ENCODE data around the gene MSH3.
"Not testable (repeated sequence)": the region's sequence is repeated elsewhere in the genome, so short reads cannot be mapped to it uniquely, and the experiment has no call there.

MSH3 gene

DNA sequence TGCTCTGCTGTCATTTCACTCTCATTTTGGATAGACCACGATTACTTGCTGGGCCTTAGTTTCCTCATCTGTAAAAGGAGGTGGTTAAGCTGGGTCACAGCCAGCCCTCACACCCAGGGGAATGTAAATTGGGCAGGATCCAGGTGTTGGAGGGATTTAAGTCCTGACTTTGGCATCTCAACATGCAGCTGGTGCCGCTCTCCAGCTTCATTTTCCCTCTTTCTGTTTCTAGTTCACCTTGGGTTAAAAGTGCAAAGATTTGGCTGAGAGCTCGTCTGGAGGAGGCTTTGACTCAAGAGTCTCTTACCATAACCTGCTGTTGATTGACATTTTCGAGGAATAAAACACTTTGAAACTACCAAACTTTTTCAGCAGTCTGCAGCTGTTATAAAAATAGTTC lies 144.6 kb downstream of the MSH3 start:
- DNase-seq: no peak

DNA sequence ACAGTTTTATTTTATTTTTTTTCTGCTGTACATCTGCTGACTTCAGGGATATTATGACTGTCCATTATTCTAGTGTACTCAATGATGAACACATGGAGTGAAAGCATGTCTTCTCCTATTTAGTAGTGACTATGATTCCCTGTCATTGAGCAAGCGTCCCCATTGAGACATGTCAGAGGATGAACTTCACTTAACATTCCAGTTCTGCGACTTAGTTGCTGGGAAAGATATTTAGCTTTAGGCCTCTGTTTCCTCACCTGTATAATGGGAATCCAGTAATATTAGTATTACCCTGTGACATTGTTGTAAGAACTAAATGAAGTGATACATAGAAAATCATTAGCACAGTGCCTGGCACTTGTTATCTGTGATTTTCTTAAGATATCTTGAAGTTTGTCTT lies 145.1 kb downstream of the MSH3 start:
- no peak for DNase-seq

DNA sequence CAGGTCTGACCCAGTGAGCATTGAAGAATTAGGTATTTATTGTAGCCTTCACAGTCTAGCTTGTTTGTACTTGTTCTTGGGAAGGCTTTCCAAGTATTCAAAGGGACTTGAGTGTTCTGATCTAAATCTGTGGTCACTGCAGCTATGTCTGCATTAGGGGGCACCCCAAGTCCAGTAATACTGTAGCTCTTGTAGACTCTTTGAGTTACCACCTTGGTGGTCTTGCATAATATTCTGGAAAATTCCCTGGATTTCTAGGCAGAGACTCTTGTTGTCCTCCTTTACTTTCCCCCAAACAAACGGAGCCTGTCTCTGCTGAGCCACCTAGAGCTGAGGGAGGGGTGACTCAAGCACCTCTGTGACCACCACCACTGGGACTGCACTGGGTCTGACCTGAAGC lies 149.9 kb downstream of the MSH3 start:
- no peak for DNase-seq

DNA sequence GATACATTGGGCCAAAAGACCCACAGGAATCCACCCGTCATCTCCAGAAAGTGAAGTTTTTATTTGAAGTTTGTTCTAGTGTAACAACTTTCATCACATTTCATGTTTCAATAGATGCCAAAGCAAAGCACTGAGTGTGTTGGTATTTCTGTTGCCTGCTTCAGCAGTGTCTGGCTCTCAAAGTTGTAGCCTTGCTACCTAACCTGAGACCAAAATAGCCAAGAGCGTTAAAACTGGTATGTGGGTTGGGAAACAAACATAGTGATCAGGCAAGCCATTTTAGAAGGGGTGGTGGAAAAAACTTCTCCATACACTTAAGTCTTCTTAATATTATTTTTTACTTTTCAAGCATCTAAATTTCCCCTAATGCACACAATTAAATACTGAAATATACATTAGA lies 150.6 kb downstream of the MSH3 start:
- no peak for DNase-seq

DNA sequence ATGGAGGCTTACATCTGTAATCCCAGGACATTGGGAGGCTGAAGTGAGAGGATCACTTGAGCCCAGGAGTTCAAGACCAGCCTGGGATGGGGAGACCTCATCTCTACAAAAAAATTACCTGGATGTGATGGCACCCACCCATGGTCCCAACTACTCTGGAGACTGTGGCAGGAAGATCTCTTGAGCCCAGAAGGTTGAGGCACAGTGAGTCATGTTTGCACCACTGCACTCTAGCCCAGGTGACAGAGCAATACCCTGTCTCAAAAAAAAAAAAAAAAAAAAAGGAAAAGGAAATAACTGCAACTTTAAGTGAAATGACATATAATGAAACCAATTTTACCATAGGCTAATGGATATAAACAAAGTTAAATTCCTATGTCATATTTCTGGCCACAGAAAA lies 152.5 kb downstream of the MSH3 start:
- DNase-seq: no peak

DNA sequence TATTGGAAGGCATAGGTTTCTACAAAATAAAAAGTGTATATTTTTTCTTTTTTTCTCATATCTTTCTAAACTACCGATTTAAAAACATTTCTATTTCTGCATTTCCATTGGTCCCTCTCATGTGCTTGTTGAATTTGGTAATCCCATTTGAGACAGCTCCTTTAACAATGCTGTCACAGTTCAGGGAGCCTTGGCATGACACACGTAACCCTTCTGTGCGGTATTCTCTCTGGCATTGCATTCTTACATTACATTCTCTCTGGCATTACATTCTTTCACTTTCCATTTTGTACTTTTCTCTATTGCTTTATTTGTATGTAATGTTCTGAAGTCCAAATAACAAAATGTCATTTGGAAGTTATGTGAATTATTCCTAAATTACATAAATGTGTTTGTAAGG lies 155.0 kb downstream of the MSH3 start:
- DNase-seq: no peak

DNA sequence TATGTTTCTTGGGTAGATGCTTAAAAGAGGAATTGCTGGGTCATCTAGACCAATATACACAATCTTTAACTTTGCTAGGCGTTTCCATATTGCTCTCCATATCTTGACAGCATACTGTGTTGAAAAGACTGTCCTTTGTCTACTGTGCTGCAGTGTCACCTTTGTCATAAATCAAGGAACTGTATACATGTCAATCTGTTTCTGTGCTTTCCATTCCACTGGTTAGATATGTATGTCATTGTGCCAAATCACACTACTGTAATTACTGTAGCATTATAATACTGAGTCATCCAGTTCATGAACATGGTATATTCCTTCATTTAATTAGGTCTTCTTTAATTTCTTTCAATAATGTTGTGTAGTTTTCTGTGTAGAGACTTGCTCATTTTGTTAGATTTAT lies 156.0 kb downstream of the MSH3 start:
- DNase-seq: no peak

DNA sequence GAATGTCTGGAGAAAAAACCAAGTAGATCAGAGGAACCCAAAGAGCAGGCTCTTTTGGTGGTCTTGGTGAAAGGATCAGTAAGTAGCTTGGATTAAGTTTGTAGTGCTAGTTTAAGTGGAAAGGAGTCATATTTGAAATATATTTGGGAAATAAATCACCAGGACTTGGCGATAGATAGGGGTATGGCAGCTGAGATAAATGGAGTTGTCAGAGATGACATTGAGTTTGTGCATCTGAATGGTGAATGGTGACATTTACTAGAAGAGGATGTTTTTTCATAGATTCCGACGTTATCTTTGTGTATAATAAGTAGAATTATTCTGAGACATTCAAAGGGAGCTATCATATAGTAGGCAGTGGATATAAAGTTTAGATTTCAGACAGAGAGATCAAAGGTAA lies 162.1 kb downstream of the MSH3 start:
- DNase-seq: no peak

DNA sequence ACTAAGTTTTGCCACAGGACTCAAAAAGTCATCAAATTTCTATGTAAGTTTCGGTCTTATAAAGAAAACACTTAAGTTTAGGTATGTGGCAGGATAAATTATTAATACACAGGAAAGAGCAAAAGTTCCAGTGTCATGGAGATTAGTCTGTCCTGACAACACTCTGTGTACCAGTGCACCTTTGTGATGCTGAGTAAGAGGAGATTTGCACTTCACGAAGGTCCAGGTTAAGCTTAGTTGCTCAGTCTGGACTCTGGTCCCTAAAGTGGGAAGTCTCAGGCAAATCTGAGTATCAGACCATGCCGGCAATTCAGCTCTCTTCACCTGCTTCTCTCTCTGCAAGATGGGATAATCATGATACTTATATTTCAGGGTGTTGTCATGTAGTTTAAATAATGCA lies 166.2 kb downstream of the MSH3 start:
- no peak for DNase-seq

DNA sequence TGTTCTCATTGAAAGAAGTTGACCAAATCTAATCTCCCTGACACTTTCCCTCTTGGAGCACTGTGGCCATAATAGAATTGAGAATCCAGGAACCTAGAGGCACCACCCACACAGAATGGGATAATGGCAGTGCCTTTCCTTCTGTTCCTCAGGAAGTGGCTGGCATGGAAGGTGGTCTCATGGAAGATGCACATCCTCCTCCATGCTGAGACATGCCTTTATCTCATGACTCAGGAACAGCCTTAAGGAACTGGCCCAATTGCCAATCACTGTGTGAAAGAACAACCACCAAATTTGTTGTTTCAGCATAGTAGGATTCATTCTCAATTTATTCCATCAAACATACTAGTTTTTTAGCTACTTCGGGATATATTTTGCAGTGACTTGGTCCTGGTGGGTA lies 168.2 kb downstream of the MSH3 start:
- DNase-seq: no peak

DNA sequence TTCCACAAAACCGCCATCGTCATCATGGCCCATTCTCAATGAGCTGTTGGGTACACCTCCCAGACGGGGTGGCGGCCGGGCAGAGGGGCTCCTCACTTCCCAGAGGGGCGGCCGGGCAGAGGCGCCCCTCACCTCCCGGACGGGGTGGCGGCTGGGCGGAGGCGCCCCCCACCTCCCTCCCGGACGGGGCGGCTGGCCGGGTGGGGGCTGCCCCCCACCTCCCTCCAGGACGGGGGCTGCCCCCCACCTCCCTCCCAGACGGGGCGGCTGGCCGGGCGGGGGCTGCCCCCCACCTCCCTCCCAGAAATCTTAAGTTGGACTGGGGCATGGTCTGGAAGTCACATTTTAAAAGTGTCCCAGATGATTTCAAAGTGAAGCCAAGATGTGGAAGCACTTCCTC lies 169.7 kb downstream of the MSH3 start:
- not testable (repeated sequence) for DNase-seq

DNA sequence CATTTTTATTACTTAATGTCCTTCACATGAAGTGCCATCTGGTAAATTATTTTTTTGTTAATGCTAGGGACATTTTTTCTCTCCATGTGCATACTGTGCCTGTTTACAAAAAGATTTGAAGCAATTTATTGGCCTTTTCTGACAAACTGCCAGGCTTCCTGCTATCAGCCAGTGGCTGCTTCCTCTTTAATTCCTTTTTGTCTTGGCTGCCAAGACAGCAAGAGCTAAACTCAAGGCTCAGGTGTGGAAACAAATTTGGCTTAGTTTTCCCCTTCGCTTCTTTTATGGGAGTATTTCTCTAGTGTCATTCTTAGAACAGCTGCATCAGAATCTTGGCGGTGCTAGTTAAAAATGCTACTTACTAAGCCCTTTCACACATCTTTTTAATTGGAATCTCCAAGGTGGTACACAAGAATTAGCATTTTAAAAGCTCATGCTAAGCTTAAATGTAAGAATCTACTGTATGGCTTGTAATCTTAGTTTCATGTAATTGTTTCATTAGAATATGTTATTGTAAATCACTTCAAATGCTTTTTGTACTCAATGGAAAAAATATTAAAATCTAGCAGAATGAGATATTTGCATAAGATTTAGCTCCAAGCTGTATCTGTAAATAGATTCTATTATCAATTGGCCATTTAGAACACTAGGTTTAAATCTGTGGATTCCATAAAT lies 171.5 kb downstream of the MSH3 start:
- DNase-seq: no peak

DNA sequence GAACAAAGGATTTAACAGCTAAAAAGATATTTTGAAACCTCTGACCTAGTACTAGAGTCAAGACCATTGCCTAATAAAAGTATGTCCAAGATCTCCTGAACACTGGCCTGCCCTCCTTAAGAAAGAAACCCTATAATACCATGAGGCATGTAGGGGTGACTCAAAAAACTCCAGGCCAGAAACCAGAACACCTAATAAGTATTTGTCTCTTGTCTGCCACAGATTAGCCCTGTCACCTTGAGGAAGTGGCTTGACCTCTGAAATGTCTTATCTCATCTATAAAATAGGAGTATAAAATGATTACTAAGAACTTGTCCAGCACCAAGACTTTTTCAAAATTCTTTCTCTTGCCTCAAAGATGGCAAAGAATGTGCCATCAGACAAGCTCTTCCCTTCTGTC lies 180.3 kb downstream of the MSH3 start:
- DNase-seq: no peak

DNA sequence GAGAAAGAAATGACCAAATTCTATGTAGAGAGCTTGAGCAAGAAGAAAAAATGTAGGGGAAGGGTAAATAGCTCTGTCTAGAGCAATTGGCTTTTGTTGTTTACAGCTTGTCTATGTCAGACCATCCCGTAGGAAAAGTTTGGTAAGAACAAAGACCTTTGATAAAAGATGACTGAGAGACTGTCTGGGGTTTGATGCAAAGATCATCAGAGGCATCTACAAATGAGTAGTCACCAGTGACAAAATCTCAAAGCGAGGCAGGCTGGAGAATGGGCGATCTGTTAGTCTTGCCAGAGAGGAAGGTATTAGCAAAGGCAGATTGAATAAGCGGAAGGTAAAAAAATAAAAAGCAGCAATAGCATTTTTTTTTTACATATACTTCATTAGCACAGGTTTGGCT lies 180.7 kb downstream of the MSH3 start:
- no peak for DNase-seq

DNA sequence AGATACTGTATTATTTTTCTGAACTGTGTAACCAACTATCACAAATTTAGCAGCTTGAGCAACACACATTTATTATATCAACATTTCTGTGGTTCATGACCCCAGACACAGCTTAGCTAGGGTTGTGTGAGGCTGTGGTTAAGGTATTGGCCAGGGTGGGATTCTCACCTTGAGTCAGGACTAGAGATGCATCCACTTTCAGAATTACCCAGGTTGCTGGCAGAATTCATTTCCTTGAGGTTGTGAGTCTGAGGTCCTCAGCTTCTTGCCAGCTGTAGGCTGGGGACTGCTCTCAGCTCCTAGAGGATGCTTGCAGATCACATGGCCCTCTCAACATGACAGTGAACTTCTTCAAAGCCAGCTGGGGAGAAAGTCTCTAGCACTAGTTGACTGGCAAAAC lies 183.2 kb downstream of the MSH3 start:
- no peak for DNase-seq

DNA sequence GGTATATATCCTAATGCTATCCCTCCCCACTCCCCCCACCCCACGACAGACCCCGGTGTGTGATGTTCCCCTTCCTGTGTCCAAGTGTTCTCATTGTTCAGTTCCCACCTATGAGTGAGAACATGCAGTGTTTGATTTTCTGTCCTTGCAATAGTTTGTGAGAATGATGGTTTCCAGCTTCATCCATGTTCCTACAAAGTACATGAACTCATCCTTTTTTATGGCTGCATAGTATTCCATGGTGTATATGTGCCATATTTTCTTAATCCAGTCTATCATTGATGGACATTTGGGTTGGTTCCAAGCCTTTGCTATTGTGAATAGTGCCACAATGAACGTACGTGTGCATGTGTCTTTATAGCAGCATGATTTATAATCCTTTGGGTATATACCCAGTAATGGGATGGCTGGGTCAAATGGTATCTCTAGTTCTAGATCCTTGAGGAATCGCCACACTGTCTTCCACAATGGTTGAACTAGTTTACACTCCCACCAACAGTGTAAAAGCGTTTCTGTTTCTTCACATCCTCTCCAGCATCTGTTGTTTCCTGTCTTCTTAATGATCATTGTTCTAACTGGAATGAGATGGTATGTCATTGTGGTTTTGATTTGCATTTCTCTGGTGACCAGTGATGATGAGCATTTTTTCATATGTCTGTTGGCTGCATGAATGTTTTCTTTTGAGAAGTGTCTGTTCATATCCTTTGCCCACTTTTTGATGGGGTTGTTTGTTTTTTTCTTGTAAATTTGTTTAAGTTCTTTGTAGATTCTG lies 186.8 kb downstream of the MSH3 start:
- not testable (repeated sequence) for DNase-seq

DNA sequence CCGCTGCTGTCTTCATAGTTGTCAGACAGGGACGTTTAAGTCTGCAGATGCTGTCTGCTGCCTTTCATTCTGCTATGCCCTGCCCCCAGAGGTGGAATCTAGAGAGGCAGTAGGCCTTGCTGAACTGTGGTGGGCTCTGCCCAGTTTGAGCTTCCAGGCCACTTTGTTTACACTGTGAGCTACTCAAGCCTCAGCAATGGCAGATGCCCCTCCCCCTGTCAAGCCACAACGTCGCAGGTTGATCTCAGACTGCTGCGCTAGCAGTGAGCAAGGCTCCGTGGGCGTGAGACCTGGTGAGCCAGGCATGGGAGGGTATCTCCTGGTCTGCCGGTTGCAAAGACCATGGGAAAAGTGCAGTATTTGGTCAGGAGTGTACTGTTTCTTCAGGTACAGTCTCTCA lies 192.0 kb downstream of the MSH3 start:
- not testable (repeated sequence) for DNase-seq

DNA sequence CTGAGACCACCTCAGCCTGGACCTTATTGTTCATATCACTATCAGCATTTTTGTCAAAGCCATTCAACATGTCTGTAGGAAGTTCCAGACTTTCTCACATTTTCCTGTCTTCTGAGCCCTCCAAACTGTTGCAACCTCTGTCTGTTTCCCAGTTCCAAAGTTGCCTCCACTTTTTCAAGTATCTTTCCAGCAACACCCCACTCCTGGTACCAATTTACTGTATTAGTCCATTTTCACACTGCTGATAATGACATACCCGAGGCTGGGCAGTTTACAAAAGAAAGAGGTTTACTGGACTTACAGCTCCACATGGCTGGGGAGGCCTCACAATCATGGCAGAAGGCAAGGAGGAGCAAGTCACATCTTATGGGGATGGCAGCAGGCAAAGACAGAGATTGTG lies 195.7 kb downstream of the MSH3 start:
- DNase-seq: not testable (repeated sequence)

DNA sequence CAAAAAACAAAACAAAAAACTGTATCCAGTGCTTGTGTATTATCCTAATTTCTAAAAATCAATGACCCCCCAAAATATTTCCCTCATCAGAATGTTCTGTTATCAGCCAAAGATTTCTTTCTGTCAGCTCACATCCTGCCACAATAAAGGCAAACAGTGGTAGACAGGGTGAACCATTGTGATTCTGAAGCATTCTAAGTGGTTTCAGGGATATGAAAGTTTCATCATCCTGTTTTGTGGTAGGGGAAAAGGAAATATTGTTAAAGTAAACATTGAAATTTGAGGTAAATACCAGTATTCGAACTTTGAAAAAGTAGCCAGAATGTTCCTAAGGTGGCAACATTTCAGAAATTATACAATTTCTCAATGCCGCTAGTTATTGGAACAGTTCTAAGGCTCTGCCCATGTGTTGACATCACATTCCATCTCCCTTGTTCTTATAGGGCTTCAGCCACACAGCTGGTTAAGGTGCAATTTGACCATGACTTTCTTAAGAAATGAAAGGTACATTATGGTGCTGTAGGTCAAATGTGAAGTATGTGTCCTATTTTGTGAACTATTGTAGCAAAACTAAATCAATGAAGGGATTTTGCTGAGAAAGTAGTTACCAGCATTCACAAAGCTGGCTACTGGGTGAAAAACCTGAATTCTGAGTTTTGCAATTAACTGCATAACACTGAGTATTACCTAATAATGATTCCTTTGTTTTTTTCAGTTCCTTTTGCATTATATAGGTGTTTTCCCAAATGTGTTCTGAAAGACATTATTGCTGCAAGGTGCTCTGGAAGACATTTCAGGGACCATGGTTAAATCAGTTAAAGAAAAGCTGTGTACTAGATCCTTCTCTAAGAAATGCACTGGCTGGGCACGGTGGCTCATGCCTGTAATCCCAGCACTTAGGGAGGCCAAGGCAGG lies 198.1 kb downstream of the MSH3 start:
- DNase-seq: no peak

DNA sequence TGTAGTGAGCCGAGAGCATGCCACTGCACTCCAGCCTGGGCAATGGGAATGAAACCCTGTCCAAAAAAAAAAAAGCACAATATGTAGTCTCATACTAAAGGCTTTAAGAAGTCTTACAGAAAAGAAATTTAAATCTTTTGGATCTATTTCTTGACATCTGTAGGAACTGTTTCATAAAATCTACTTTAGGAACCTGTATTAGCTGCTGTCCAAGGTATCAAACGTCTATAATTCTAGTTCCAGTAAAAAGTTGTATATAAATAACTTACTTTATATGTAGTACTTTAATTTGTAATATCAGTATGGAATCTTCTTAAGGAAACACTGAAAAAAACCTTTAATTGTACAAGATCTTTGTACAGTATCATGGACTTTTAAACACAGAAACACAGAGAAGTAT lies 199.0 kb downstream of the MSH3 start:
- no peak for DNase-seq

DNA sequence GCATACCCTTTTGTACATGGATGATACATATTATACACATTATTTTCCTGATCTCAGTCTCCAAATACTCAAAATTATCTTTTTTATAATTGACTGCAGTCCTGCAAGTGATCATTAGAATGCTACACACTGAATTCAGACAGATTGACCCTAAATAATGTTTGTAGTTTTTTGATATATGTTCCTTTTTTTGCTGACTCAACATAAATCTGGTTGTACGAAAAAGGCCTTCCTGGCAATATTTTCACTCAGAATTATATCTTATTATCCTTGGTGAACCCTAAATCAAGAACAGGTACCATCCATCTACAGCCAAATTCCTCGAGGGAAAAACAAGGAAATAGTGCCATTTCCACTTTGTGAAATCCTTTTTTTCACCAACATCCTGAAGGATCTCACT lies 200.1 kb downstream of the MSH3 start:
- no peak for DNase-seq

DNA sequence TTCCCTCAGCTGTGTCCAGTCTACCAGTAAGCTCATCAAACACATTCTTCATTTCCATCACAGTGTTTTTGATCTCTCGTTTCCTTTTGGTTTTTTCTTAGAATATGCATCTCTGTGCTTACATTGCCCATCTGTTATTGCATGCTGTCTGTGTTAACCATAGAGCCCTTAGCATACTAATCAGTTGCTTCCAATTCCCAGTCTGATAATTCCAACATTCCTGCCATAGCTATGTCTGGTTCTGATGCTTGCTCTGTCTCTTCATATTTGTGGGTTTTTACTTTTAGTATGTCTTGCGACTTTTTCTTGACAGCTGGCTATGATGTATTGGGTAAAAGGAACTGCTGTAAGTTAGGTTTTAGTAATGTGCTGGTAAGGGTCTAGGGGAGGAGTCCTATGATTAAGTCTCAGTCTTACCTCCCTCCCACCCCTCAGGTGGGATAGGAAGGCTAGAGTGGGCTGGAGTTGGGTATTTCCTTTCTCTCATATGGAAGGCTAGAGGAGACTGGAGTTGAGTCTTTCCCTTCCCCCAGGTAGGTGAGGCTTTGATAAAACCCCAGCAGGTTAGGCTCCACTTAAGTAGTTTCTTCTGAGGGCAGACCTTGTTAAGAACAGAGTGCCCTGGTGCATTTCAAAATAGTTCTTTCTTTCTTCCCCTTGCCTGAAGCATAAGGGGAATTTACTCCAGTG lies 206.6 kb downstream of the MSH3 start:
- DNase-seq: no peak

DNA sequence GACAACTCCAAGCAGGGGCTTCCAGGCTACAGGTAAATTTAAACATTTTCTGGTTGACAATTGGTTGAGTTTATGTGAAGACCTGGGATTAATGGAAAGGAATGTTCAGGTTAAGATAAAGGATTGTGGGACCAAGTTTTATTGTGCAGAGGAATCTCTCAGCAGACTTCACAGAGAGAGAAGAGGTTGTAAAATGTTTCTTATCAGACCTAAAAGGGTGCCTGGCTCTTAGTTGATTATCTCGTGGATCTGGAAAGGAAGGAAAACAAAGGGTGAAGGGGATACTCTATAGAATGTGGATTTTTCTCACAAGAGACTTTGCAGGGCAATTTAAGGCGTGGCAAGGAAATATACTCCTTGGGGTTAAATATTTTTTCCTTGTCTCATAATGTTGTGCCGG lies 209.3 kb downstream of the MSH3 start:
- DNase-seq: no peak
